Neural progenitor cell (in vitro differentiated cells): ENCODE results near the gene TRIM10. TPM values are rescaled to one million over a fixed set of nuclear protein-coding genes. Genes with fewer than 3 reads are reported as not detected.

Source experiments
- DNase-seq: peaks from one replicate; pipeline ENCODE4 v3.0.0-alpha.2; 2016; ENCODE audit warnings: low spot score
- H2AFZ ChIP-seq: fragments of 200-600 bp; sonication (generic); replicated peaks from 2 replicates; pipeline ENCODE4 v1.6.1; 2016; ENCODE audit warnings: antibody characterized with exemption
- H3F3A ChIP-seq: fragments of 200-600 bp; sonication (generic); 2 replicates; pipeline ENCODE4 v1.6.1; 2016; ENCODE audit warnings: antibody characterized with exemption, low read depth
- H3K27ac ChIP-seq: fragments of 200-600 bp; sonication (generic); 2 replicates; pipeline ENCODE4 v1.5.1; 2016; ENCODE audit warnings: mild to moderate bottlenecking
- H3K27me3 ChIP-seq: fragments of 200-600 bp; sonication (generic); 2 replicates; pipeline ENCODE4 v1.6.1; 2016; ENCODE audit warnings: mild to moderate bottlenecking, moderate library complexity
- H3K36me3 ChIP-seq: fragments of 200-600 bp; sonication (generic); 2 replicates; pipeline ENCODE4 v1.5.1; 2016
- H3K4me1 ChIP-seq: fragments of 200-600 bp; sonication (generic); 2 replicates; pipeline ENCODE4 v1.6.1; 2016; ENCODE audit warnings: mixed run types
- H3K4me2 ChIP-seq: fragments of 200-600 bp; sonication (generic); 2 replicates; pipeline ENCODE4 v1.6.1; 2016
- H3K4me3 ChIP-seq: fragments of 200-600 bp; sonication (generic); 2 replicates; pipeline ENCODE4 v1.5.1; 2016
- H3K79me2 ChIP-seq: fragments of 200-600 bp; sonication (generic); 2 replicates; pipeline ENCODE4 v1.6.1; 2016; ENCODE audit warnings: low read depth
- H3K9ac ChIP-seq: fragments of 200-600 bp; sonication (generic); 2 replicates; pipeline ENCODE4 v1.6.1; 2016
- H3K9me3 ChIP-seq: fragments of 200-600 bp; sonication (generic); 2 replicates; pipeline ENCODE4 v1.5.1; 2016; ENCODE audit warnings: low read depth
- H4K20me1 ChIP-seq: fragments of 200-600 bp; sonication (generic); 2 replicates; pipeline ENCODE4 v1.6.1; 2016; ENCODE audit warnings: low read depth
- H3K27ac Mint-ChIP-seq: 3 replicates; pipeline ENCODE4 v1.8.0; 2021; ENCODE audit warnings: mixed read lengths
- H3K27me3 Mint-ChIP-seq: 2 replicates; pipeline ENCODE4 v1.8.0; 2022; ENCODE audit warnings: low read depth, mild to moderate bottlenecking, inconsistent platforms, moderate library complexity, mixed read lengths; ENCODE audit not compliant: insufficient read depth
- H3K36me3 Mint-ChIP-seq: 3 replicates; pipeline ENCODE4 v1.8.0; 2021; ENCODE audit warnings: mixed read lengths
- H3K4me1 Mint-ChIP-seq: 3 replicates; pipeline ENCODE4 v1.8.0; 2021; ENCODE audit warnings: mixed read lengths
- H3K4me3 Mint-ChIP-seq: 3 replicates; pipeline ENCODE4 v1.8.0; 2021; ENCODE audit warnings: mild to moderate bottlenecking, moderate library complexity, mixed read lengths
- H3K9me3 Mint-ChIP-seq: 3 replicates; pipeline ENCODE4 v1.8.0; 2020; ENCODE audit warnings: mixed read lengths
- EZH2 ChIP-seq: fragments of 200-600 bp; sonication (generic); IDR thresholded peaks from 2 replicates; pipeline ENCODE4 v1.6.1; 2017; ENCODE audit warnings: antibody characterized with exemption, mild to moderate bottlenecking, moderate library complexity
- EZH2phosphoT487 ChIP-seq: fragments of 200-600 bp; sonication (generic); IDR thresholded peaks from 2 replicates; pipeline ENCODE4 v1.6.1; 2017; ENCODE audit warnings: antibody characterized with exemption
- total RNA-seq: library from RNA; depleted of rRNA; stranded (reverse); fragments of >200 nt; gene quantifications from 2 replicates; pipeline ENCODE4 v1.2.3, GENCODE V29; 2015; ENCODE audit warnings: low replicate concordance
- TF ChIP-seq, protein P1 (sequence below): fragments of 200-600 bp; sonication (generic); IDR thresholded peaks from 2 replicates; pipeline ENCODE4 v1.5.1; 2017; ENCODE audit warnings: antibody characterized with exemption, mild to moderate bottlenecking

TRIM10 gene
- total RNA-seq, 1 donor from 2014 or later, result not detected

DNA sequence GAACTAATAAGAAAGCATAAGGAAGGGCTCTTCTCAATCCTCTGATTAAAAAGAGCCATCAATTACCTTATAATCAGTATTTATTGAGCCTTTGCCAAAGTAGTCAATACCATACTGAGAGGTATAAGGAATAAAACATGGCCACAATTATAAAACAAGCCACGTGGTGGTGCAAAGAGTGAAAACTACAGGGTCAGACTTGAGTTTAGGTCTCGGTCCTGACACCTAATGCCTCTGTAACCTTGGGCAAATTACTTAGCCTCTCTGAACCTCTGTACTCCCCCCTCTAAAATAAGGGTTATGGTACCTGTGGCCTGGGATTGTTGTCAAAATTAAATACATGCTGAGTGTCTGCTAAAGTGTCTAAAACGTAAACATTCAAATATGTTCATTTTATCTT lies 11.8 kb downstream of the TRIM10 start:
- Mint-ChIP-seq H3K9me3 (no peaks in the 10 kb centered on the region), H3K27me3 (peaks cover 6% of the 10 kb centered on the region)
- H2AFZ ChIP-seq, result no peak overlapping the region

DNA sequence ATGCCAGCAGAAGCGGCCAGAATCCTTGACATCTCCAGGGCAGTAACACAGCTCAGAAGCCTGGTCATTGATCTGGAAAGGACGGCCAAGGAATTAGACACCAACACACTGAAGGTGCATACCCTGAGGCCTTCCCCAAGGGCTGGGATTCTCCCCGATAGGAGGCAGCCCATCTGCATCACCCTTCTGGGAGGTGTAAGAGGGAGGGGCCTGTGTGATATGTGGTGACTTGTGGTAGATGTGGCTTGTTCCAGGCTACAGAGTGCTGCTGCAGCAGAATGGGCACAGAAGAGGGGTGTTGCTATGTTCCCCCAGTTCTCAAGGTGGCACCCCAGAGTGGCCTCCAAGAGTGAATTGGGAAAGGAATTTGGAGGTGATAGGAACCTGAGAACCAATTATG lies 13.9 kb downstream of the TRIM10 start:
- Mint-ChIP-seq H3K27ac (no peak overlapping the region), H3K27me3 (peaks cover 9% of the 10 kb centered on the region), H3K4me1 (no peaks in the 10 kb centered on the region), H3K4me3 (no peak overlapping the region), H3K36me3 (no peaks in the 10 kb centered on the region), H3K9me3 (no peaks in the 10 kb centered on the region)
- Histone ChIP-seq H3K36me3 (no peaks in the 10 kb centered on the region), H3K9me3 (no peaks in the 10 kb centered on the region), H3K27ac (no peak overlapping the region), H3K4me1 (no peaks in the 10 kb centered on the region), H4K20me1 (no peaks in the 10 kb centered on the region), H3F3A (no peaks in the 10 kb centered on the region), H3K79me2 (no peaks in the 10 kb centered on the region), H3K9ac (no peak overlapping the region), H3K4me3 (no peak overlapping the region), H2AFZ (no peak overlapping the region), H3K4me2 (no peak overlapping the region), H3K27me3 (peaks cover 23% of the 10 kb centered on the region)
- DNase-seq, result no peak
- no peak for TF ChIP-seq EZH2
- TF ChIP-seq, protein P1, sequence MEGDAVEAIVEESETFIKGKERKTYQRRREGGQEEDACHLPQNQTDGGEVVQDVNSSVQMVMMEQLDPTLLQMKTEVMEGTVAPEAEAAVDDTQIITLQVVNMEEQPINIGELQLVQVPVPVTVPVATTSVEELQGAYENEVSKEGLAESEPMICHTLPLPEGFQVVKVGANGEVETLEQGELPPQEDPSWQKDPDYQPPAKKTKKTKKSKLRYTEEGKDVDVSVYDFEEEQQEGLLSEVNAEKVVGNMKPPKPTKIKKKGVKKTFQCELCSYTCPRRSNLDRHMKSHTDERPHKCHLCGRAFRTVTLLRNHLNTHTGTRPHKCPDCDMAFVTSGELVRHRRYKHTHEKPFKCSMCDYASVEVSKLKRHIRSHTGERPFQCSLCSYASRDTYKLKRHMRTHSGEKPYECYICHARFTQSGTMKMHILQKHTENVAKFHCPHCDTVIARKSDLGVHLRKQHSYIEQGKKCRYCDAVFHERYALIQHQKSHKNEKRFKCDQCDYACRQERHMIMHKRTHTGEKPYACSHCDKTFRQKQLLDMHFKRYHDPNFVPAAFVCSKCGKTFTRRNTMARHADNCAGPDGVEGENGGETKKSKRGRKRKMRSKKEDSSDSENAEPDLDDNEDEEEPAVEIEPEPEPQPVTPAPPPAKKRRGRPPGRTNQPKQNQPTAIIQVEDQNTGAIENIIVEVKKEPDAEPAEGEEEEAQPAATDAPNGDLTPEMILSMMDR, result no peak
- no peak for TF ChIP-seq EZH2phosphoT487

More for the DNA sequence above, 11.8 kb downstream of the TRIM10 start:
- Histone ChIP-seq H3K79me2 (no peaks in the 10 kb centered on the region), H3K4me1 (no peaks in the 10 kb centered on the region), H4K20me1 (no peaks in the 10 kb centered on the region), H3F3A (no peaks in the 10 kb centered on the region), H3K9ac (no peak overlapping the region), H3K9me3 (no peaks in the 10 kb centered on the region), H3K36me3 (no peaks in the 10 kb centered on the region), H3K4me2 (no peak overlapping the region), H3K27me3 (peaks cover 13% of the 10 kb centered on the region), H3K4me3 (no peak overlapping the region), H3K27ac (no peak overlapping the region)
- H3K4me1 Mint-ChIP-seq, result no peaks in the 10 kb centered on the region
- no peaks in the 10 kb centered on the region for H3K36me3 Mint-ChIP-seq
- no peak overlapping the region for H3K27ac Mint-ChIP-seq
- H3K4me3 Mint-ChIP-seq, result no peak overlapping the region
- TF ChIP-seq, protein P1, result no peak
- TF ChIP-seq EZH2phosphoT487 (no peak), EZH2 (no peak)
- no peak for DNase-seq

DNA sequence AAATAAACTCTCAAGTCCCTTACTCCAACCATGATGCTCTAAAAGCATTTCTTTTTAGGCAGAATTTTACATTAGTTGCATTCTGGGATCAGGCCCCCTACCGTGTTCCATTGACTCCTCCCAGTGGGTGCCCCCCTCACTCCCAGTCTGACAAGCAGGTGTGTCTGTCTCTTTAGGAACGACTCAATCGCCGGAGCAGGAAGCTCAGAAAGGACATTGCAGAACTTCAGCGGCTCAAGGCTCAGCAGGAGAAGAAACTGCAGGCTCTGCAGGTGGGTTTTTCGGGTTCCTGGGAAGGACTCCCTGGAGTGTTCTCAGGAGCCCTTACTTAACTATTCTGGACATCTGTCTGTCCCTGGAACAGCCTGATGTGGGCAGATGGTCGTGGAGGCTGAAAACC lies 15.2 kb downstream of the TRIM10 start:
- H3K4me1 Mint-ChIP-seq, result no peaks in the 10 kb centered on the region
- no peak overlapping the region for H3K27ac Mint-ChIP-seq

More for the DNA sequence above, 15.2 kb downstream of the TRIM10 start:
- no peak for DNase-seq
- Histone ChIP-seq H3F3A (no peaks in the 10 kb centered on the region), H3K9me3 (no peaks in the 10 kb centered on the region), H3K27ac (no peak overlapping the region), H3K4me3 (no peak overlapping the region), H3K27me3 (peaks cover 35% of the 10 kb centered on the region), H3K79me2 (no peaks in the 10 kb centered on the region), H4K20me1 (no peaks in the 10 kb centered on the region), H3K36me3 (no peaks in the 10 kb centered on the region), H3K4me1 (no peaks in the 10 kb centered on the region), H3K9ac (no peak overlapping the region), H2AFZ (no peak overlapping the region), H3K4me2 (no peak overlapping the region)
- H3K36me3 Mint-ChIP-seq, result no peaks in the 10 kb centered on the region
- H3K9me3 Mint-ChIP-seq, result no peaks in the 10 kb centered on the region
- TF ChIP-seq EZH2 (no peak), EZH2phosphoT487 (no peak)
- TF ChIP-seq, protein P1, result no peak
- no peak overlapping the region for H3K4me3 Mint-ChIP-seq
- H3K27me3 Mint-ChIP-seq, result peaks cover 9% of the 10 kb centered on the region
